Dendritic cell treated with granulocyte-macrophage colony-stimulating factor and Interleukin-4, amounts not matched to agents 40 ng/mL and 50 ng/mL, for 4 days (primary cell): ENCODE data around the gene COMP.

ENCODE experiments used
- H3K27ac Mint-ChIP-seq: one replicate; pipeline ENCODE4 v1.8.0; 2022; ENCODE audit warnings: mild to moderate bottlenecking, mixed read lengths
- H3K27me3 Mint-ChIP-seq: one replicate; pipeline ENCODE4 v1.8.0; 2022; ENCODE audit warnings: mild to moderate bottlenecking, mixed read lengths
- H3K36me3 Mint-ChIP-seq: one replicate; pipeline ENCODE4 v1.8.0; 2022; ENCODE audit warnings: low read depth, mixed read lengths
- H3K4me1 Mint-ChIP-seq: one replicate; pipeline ENCODE4 v1.8.0; 2022; ENCODE audit warnings: low read depth, mixed read lengths
- H3K4me3 Mint-ChIP-seq: one replicate; pipeline ENCODE4 v1.8.0; 2022; ENCODE audit warnings: mild to moderate bottlenecking, moderate library complexity, mixed read lengths
- H3K9me3 Mint-ChIP-seq: one replicate; pipeline ENCODE4 v1.8.0; 2022; ENCODE audit warnings: mixed read lengths
- intact Hi-C: fragments of 100-400 bp; cut with micrococcal nuclease; formaldehyde crosslinking; loops from one replicate; pipeline ENCODE4 v1.15.0; 2022

Gene COMP

DNA sequence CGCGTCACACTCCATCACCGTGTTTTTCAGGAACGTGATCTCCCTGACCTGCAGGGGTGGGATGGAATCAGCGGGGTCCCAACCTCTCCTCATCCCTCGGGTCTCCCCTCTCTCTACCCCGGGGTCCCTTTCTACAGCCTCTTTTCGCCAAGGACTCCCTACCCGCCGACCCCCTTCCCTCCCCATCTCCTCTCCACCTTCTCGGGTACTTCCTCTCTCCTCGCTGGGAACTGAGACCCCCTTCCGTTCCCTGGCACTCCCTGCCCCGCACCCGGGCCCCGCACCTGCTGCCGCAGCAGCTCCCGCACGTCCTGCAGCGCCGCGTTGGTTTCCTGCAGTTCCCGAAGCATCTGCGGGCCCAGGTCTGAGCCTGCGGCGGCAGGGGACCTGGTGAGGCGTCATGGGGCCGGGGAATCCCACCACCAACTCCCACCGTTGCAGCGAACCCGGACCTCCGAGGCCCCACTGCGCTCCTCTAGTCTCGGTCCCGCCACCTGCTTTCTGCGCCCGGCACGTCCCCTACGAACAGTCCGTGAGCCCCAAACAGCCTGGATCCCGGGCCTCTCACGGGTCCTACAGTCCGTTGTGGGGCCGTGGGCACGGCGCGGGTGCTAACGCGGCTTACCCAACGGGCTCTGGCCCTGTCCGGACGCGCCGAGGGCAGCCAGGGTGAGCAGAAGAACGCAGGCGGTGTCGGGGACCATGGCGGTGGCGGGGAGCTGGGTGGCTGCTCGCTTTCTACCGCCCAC is at the start of gene COMP:
TSS of gene COMP (minus strand) at position 740 of the 749 bp plus-strand sequence. CDS start at position 704, 36 bp downstream.
- peak within 1 kb of the TSS; percentile 65 for H3K4me3 Mint-ChIP-seq
- intact Hi-C loops = no loop called here

DNA sequence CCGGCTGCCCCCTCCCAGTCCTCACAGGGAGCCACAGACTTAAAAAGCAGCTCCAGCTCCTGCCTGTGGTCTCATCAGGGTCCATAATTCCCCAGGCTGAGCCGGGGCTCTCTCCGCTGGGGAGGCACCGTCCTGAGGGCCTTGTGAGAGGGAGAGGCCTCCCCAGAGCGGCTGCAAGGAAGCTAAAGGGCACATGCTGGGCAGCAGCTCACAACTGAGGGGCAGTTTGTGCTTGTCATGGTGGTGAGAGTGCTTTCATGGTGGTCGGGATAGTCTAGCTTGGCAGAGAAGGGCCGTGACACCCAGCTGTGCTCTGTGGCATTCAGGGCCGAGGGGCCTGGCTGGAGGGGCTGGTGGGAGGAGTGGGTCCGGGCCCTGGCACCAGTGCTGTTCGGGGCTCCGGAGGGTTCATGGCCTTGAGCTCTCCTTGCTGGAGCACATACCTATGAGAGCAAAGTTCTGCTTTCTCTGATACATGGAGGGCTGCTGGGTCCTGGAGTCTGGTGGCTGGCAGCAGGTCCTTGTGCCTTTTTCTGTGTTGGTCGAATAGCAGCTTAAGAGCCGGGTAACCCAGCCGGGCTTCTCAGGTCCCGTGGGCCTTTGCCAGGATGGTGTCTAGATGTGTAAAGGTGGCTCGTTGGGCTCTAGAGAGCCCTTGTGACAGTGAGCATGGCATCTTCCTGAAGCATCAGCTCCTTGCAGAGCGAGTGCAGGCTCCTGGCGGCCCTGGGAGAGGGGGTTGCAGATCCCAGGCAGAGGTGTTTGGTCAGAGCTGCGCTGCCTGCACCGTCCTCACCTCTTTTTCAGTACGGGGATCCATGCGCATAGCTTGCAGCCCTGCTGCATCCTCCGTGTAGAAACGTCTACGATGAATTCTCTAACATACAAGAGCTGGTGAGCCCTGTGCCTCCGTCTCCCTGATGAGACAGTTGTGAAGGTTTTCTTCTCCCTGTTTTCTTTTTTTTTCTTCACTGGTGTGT is 49.5 kb upstream of the COMP start:
- H3K4me3 Mint-ChIP-seq = no peak overlapping the region
- no peak overlapping the region for H3K27ac Mint-ChIP-seq
- H3K9me3 Mint-ChIP-seq = no peaks in the 10 kb centered on the region
- peaks cover 92% of the 10 kb centered on the region for H3K4me1 Mint-ChIP-seq
- H3K36me3 Mint-ChIP-seq = peaks cover 68% of the 10 kb centered on the region
- intact Hi-C loops = no loop called here
- H3K27me3 Mint-ChIP-seq = no peaks in the 10 kb centered on the region

More for the DNA sequence above, at the start of gene COMP:
- H3K27ac Mint-ChIP-seq = no peak within 1 kb of the TSS
- no peaks in the 10 kb centered on the region for H3K9me3 Mint-ChIP-seq
- H3K27me3 Mint-ChIP-seq = peaks cover 93% of the 10 kb centered on the region
- peaks cover 42% of the 10 kb centered on the region for H3K4me1 Mint-ChIP-seq
- H3K36me3 Mint-ChIP-seq = no peaks in the 10 kb centered on the region

- Mint-ChIP-seq H3K4me1 (peaks cover 92% of the 10 kb centered on the region), H3K4me3 (no peak overlapping the region), H3K27me3 (no peaks in the 10 kb centered on the region), H3K9me3 (no peaks in the 10 kb centered on the region), H3K27ac (no peak overlapping the region), H3K36me3 (peaks cover 68% of the 10 kb centered on the region)
- intact Hi-C loops = no loop called here
Measured at GRCh38 chr19:18839465-18840287, 48.6 kb upstream of the COMP start.

DNA sequence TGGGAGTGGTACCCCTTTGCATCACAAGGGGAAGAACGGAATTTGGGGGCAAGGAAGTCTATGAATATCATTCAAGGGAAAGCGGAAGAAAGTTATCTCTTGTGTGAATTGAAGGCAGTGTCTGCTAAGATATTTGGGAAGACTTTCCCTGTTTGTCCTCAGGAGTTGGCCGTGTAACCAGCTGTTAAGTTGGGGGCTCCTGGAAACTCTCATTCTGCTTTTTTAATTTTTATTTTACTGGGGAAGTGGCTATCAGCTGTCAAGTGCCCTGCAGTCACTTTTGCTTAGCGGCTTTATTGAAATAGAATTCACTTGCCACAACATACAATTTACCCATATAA is 43.5 kb upstream of the COMP start:
- Mint-ChIP-seq H3K4me1 (peaks cover 67% of the 10 kb centered on the region), H3K9me3 (no peaks in the 10 kb centered on the region), H3K27ac (no peak overlapping the region), H3K27me3 (peaks cover 2% of the 10 kb centered on the region), H3K36me3 (peaks cover 74% of the 10 kb centered on the region), H3K4me3 (peak overlapping the region; percentile 95)
- intact Hi-C loops = no loop called here

DNA sequence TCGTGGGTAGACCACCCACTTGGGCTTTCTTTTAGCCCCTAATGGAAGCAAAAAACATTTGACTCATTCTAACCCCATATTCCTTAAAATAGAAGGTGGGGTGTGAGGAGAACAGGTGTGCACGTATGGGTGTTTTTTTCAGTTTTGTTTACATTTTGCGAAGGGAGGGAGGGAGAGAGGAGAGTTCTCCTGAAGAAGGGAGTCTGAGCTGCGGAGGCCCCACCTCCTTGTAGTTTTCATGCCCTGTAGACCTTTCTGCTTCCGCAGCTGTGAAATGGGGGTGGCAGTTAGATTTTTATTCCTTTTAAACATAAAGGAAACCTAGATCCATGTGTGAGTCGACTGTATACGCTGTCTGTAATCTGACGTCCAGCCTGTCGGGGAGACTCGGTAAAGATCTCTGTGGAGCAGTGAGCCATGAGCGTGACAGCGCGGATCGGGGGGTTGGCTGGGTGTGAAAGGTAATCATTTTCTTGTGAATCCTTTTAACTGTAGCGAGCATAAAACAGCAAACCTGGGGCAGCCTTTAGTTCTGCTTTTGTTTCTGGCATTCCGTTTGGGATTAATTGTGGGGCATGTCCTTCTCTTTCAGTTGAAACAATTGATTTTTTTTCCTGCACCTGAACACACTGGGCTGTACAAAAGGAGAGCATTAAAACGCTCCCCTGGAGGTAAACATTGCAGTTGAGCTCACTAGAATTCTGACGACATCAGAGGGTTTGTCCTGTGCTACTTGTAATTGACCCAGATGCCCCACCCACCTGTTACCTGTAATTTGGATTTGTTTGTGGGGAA is 42.9 kb upstream of the COMP start:
- Mint-ChIP-seq H3K9me3 (no peaks in the 10 kb centered on the region), H3K36me3 (peaks cover 68% of the 10 kb centered on the region), H3K27me3 (peaks cover 2% of the 10 kb centered on the region), H3K4me1 (peaks cover 61% of the 10 kb centered on the region), H3K27ac (peak overlapping the region; percentile 32), H3K4me3 (peak overlapping the region; percentile 95)
- intact Hi-C loops = loop anchor here (2.0 kb wide), 1 partner anchor 15 kb away; no protein-coding TSS in a partner anchor

GRCh38 chr19:18833141-18833476 is 42.0 kb upstream of the COMP start:
- H3K27me3 Mint-ChIP-seq = peaks cover 2% of the 10 kb centered on the region
- H3K4me1 Mint-ChIP-seq = peaks cover 62% of the 10 kb centered on the region
- no peaks in the 10 kb centered on the region for H3K9me3 Mint-ChIP-seq
- H3K27ac Mint-ChIP-seq = peak overlapping the region; percentile 87
- H3K4me3 Mint-ChIP-seq = peak overlapping the region; percentile 95
- H3K36me3 Mint-ChIP-seq = peaks cover 59% of the 10 kb centered on the region
- intact Hi-C loops = loop anchor here (2.0 kb wide), 1 partner anchor 16 kb away; no protein-coding TSS in a partner anchor

GRCh38 chr19:18832306-18833140 is 41.4 kb upstream of the COMP start:
- Mint-ChIP-seq H3K4me3 (peak overlapping the region; percentile 95), H3K27ac (peak overlapping the region; percentile 87), H3K27me3 (peaks cover 7% of the 10 kb centered on the region), H3K4me1 (peaks cover 57% of the 10 kb centered on the region), H3K9me3 (peaks cover 1% of the 10 kb centered on the region), H3K36me3 (peaks cover 53% of the 10 kb centered on the region)
- intact Hi-C loops = loop anchor here (2.0 kb wide), 1 partner anchor 16 kb away; no protein-coding TSS in a partner anchor

DNA sequence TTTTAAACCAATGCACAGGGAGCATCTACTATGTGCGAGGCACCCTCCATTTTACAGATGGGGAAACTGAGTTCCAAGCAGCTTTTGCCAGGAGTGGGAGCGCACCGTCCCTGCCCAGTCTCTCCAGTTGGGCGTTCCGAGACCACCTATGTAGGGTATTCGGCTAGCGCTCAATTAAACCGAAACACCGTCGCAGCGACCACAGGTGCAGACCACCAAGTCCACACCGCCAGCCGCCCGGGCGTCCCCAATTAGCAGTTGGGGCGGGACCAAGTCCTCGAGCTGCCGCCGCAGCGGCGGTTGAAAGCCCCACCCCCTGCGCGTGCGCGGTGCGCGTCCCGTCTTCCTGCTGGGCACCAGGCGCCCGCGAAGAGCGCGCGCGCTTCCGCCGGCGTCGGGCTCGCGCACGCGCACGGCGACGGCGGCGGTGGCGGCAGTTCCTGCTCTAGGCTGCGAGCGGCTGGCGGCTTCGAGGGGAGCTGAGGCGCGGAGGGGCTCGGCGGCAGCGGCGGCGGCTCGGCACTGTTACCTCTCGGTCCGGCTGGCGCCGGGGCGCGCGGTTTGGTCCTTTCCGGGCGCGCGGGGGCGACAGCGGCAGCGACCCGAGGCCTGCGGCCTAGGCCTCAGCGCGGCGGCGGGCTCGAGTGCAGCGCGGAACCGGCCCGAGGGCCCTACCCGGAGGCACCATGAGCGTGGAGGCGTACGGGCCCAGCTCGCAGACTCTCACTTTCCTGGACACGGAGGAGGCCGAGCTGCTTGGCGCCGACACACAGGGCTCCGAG is 40.6 kb upstream of the COMP start, which contains the start of gene UPF1:
TSS of gene UPF1 (plus strand) at position 436 of the 782 bp plus-strand sequence. CDS start at position 687, 251 bp downstream.
- Mint-ChIP-seq H3K36me3 (peaks cover 45% of the 10 kb centered on the region), H3K4me1 (peaks cover 49% of the 10 kb centered on the region), H3K4me3 (peak within 1 kb of the TSS; percentile 95), H3K27me3 (peaks cover 12% of the 10 kb centered on the region), H3K27ac (peak within 1 kb of the TSS; percentile 87), H3K9me3 (peaks cover 7% of the 10 kb centered on the region)
- intact Hi-C loops = loop anchor here (2.0 kb wide), 1 partner anchor 17 kb away; no protein-coding TSS in a partner anchor

DNA sequence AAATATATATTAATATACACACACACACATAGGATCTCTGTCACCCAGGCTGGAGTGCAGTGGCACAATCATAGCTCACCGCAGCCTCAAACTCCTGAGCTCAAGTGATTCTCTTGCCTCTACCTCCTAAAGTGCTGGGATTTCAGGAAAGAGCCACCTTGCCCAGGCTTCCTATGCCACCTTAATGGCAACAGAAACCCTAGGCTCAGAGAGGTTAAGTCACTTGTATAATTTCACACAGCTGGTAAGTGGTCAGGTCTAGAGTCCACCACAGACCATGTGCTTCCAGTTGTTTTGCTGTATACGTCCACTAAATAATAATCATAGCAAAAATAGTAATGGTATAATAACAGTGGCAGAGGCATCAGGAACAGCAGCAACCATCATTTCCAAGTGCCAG is 39.4 kb upstream of the COMP start:
- H3K4me1 Mint-ChIP-seq = peaks cover 36% of the 10 kb centered on the region
- H3K36me3 Mint-ChIP-seq = peaks cover 33% of the 10 kb centered on the region
- H3K27ac Mint-ChIP-seq = no peak overlapping the region
- H3K4me3 Mint-ChIP-seq = no peak overlapping the region
- peaks cover 16% of the 10 kb centered on the region for H3K27me3 Mint-ChIP-seq
- H3K9me3 Mint-ChIP-seq = peaks cover 7% of the 10 kb centered on the region
- intact Hi-C loops = no loop called here

GRCh38 chr19:18828786-18829185 is 37.7 kb upstream of the COMP start:
- Mint-ChIP-seq H3K9me3 (peaks cover 7% of the 10 kb centered on the region), H3K27me3 (peaks cover 19% of the 10 kb centered on the region), H3K4me3 (no peak overlapping the region), H3K36me3 (peaks cover 16% of the 10 kb centered on the region), H3K27ac (no peak overlapping the region), H3K4me1 (peaks cover 19% of the 10 kb centered on the region)
- intact Hi-C loops = no loop called here

- H3K36me3 Mint-ChIP-seq = no peaks in the 10 kb centered on the region
- H3K27ac Mint-ChIP-seq = no peak overlapping the region
Measured at GRCh38 chr19:18817574-18817973, 26.5 kb upstream of the COMP start.

More at GRCh38 chr19:18817574-18817973, 26.5 kb upstream of the COMP start:
- H3K4me3 Mint-ChIP-seq = no peak overlapping the region
- intact Hi-C loops = no loop called here
- peaks cover 32% of the 10 kb centered on the region for H3K27me3 Mint-ChIP-seq
- H3K4me1 Mint-ChIP-seq = no peaks in the 10 kb centered on the region
- H3K9me3 Mint-ChIP-seq = no peaks in the 10 kb centered on the region
